IPS-18a (cell line): ENCODE data around the gene HSDL2.

Source experiments
- H3K27ac ChIP-seq: one replicate; pipeline ENCODE4 v1.5.1; 2013; ENCODE audit warnings: low read length
- H3K27me3 ChIP-seq: one replicate; pipeline ENCODE4 v1.6.1; 2013; ENCODE audit warnings: mild to moderate bottlenecking, low read length; ENCODE audit not compliant: control insufficient read depth, insufficient read depth
- H3K36me3 ChIP-seq: one replicate; pipeline ENCODE4 v1.6.1; 2013; ENCODE audit warnings: low read depth, low read length; ENCODE audit not compliant: control insufficient read depth
- H3K4me1 ChIP-seq: one replicate; pipeline ENCODE4 v1.6.1; 2013; ENCODE audit warnings: low read depth, low read length; ENCODE audit not compliant: control insufficient read depth
- H3K4me3 ChIP-seq: one replicate; pipeline ENCODE4 v1.5.1; 2013; ENCODE audit warnings: low read length
- H3K9ac ChIP-seq: one replicate; pipeline ENCODE4 v1.6.1; 2013; ENCODE audit warnings: mild to moderate bottlenecking, low read length, moderate library complexity
- H3K9me3 ChIP-seq: one replicate; pipeline ENCODE4 v1.6.1; 2013; ENCODE audit warnings: low read depth, low read length; ENCODE audit not compliant: control insufficient read depth

HSDL2 gene

DNA sequence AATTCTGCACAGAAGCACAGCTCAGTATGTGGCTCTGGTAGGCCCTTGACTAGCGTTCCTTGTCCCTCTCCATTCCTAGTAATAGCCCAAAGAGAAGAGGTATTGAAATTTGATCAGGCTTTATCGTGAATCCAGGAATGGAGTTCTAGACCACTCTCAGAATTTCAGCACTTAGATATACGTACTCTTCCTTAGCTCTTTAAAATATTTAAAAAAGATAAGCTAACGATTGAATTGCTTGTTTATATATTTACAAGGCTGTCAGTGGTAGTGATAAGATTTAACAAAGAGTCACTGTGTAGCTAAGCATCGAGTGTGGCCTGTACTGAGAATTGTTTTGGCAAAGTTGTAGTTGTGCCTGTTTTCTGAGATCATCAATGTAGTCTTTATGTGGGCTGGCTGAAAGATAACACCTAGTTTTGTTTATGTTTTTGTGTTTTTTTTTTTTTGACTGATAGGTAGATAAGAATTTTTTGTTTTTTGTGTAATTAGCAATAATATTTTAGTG, 109.2 kb downstream of the HSDL2 start:
- Histone ChIP-seq H3K27ac (no peak overlapping the region), H3K9ac (no peak overlapping the region), H3K9me3 (peaks cover 7% of the 10 kb centered on the region), H3K36me3 (peaks cover 16% of the 10 kb centered on the region), H3K27me3 (no peaks in the 10 kb centered on the region), H3K4me3 (peak overlapping the region; percentile 94), H3K4me1 (peaks cover 33% of the 10 kb centered on the region)

DNA sequence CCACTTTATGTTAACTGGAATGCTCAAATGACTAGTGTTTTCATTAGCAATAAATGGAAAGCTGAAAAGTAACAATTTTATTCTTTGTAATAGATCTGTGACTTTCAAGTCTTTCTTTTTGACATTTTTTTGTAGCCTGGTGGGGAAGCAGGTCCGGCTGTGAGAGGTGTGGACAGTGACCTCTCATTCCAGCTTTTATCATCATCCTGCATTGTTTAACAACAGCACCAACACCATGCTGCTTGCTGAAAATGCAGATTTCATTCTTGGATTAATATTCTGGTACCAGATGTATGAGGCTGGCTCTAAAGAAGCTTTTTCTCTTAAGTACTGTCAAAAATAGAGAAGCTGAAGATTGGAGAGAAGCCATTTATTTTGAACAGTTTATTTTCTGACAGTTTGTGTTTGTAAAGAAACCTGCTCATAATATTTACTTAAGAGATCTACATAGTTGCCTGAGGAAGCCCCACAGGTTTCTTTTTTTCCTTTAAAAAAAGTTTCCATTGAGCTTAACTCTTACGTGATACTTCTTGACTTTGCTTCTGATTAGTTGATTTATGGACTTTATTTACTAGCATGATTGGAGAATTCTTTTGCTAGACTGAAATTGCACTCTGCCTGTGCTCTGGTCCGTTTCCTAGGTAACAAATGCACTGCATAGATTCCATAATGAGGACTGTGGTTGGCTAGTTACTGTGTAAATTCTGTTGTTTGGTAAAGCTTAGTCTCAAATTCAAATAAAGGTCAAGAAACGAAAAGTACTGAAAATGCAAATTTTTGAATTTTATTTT, 110.2 kb downstream of the HSDL2 start:
- no peak overlapping the region for H3K9ac ChIP-seq
- H3K4me3 ChIP-seq, result peak overlapping the region; percentile 24
- peaks cover 16% of the 10 kb centered on the region for H3K36me3 ChIP-seq
- peaks cover 12% of the 10 kb centered on the region for H3K9me3 ChIP-seq
- no peaks in the 10 kb centered on the region for H3K27me3 ChIP-seq
- no peak overlapping the region for H3K27ac ChIP-seq
- peaks cover 33% of the 10 kb centered on the region for H3K4me1 ChIP-seq

DNA sequence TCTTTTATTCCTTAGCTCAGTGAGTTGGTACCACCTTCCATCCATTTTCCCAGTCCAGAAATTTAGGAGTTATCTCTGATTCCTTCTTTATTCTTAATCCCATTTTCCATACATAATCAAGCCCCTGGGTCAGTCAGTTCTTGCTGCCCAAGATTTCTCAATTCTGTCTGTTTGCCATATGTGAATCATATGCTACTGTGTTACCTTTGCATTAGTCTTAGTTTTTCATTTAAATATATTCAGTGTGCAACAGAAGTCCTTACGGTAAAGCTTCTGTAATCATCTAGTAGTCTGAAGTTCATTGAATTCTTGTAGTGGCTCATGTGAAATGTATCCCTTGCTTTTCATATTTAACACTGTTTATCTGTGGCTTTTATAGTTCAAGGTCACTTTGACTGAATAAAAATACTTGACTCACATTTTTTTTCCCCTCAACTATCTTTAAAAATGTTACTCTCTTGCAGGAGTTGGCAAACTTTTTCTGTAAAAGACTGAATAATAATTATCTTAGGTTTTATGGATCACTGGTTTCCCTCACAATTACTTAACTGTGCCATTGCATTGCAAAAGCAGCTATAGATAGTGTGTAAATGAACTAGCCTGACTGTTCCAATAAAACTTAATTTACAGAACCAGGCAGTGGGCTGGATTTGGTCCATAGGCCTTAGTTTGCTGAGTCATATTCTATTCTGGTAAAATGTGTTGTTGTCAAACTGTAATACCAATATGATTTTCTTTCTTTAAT, 113.7 kb downstream of the HSDL2 start:
- peaks cover 37% of the 10 kb centered on the region for H3K4me1 ChIP-seq
- no peak overlapping the region for H3K27ac ChIP-seq
- H3K36me3 ChIP-seq, result peaks cover 16% of the 10 kb centered on the region

GRCh38 chr9:112494153-112494552, 114.2 kb downstream of the HSDL2 start:
- no peak overlapping the region for H3K9ac ChIP-seq
- H3K4me3 ChIP-seq, result no peak overlapping the region
- no peak overlapping the region for H3K27ac ChIP-seq
- H3K4me1 ChIP-seq, result peaks cover 31% of the 10 kb centered on the region
- H3K27me3 ChIP-seq, result no peaks in the 10 kb centered on the region
- peaks cover 16% of the 10 kb centered on the region for H3K36me3 ChIP-seq
- H3K9me3 ChIP-seq, result peaks cover 12% of the 10 kb centered on the region

More for the DNA sequence above, 113.7 kb downstream of the HSDL2 start:
- H3K9ac ChIP-seq, result no peak overlapping the region
- H3K9me3 ChIP-seq, result peaks cover 12% of the 10 kb centered on the region
- H3K27me3 ChIP-seq, result no peaks in the 10 kb centered on the region
- H3K4me3 ChIP-seq, result no peak overlapping the region

DNA sequence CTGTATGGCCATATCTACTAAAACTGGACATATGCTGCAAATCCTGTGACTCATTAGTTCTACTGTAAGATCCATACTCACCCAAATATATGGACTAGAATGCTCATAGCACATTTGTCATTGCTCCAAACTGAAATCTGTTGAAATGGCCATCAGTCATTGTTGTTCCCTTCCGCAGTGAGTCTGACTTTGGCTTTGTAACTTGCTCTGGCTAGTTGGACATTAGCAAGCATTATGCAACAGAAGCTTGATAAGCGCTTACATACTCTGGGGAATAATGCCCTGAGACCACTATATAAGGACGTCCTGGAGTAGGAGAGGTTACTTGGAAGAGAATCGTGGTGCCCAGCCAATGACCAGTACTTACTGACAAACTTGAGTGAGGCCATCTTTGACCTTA, 115.7 kb downstream of the HSDL2 start:
- Histone ChIP-seq H3K4me3 (no peak overlapping the region), H3K27ac (no peak overlapping the region), H3K4me1 (peaks cover 16% of the 10 kb centered on the region), H3K9ac (no peak overlapping the region), H3K9me3 (peaks cover 12% of the 10 kb centered on the region), H3K27me3 (no peaks in the 10 kb centered on the region), H3K36me3 (peaks cover 16% of the 10 kb centered on the region)

GRCh38 chr9:112496074-112496722, 116.3 kb downstream of the HSDL2 start:
- Histone ChIP-seq H3K4me1 (peaks cover 13% of the 10 kb centered on the region), H3K27me3 (no peaks in the 10 kb centered on the region), H3K9ac (peak overlapping the region; percentile 7), H3K9me3 (peaks cover 12% of the 10 kb centered on the region), H3K4me3 (no peak overlapping the region), H3K36me3 (peaks cover 16% of the 10 kb centered on the region), H3K27ac (no peak overlapping the region)

- Histone ChIP-seq H3K4me3 (no peak overlapping the region), H3K9me3 (no peaks in the 10 kb centered on the region), H3K9ac (no peak overlapping the region), H3K27ac (no peak overlapping the region), H3K27me3 (no peaks in the 10 kb centered on the region), H3K4me1 (peaks cover 11% of the 10 kb centered on the region), H3K36me3 (no peaks in the 10 kb centered on the region)
These were observed 120.9 kb downstream of the HSDL2 start for GRCh38 chr9:112500842-112501241.

GRCh38 chr9:112501287-112501686, 121.4 kb downstream of the HSDL2 start:
- H3K27ac ChIP-seq, result no peak overlapping the region
- H3K9ac ChIP-seq, result no peak overlapping the region
- H3K36me3 ChIP-seq, result no peaks in the 10 kb centered on the region
- no peaks in the 10 kb centered on the region for H3K9me3 ChIP-seq
- no peaks in the 10 kb centered on the region for H3K27me3 ChIP-seq
- no peak overlapping the region for H3K4me3 ChIP-seq
- peaks cover 9% of the 10 kb centered on the region for H3K4me1 ChIP-seq

DNA sequence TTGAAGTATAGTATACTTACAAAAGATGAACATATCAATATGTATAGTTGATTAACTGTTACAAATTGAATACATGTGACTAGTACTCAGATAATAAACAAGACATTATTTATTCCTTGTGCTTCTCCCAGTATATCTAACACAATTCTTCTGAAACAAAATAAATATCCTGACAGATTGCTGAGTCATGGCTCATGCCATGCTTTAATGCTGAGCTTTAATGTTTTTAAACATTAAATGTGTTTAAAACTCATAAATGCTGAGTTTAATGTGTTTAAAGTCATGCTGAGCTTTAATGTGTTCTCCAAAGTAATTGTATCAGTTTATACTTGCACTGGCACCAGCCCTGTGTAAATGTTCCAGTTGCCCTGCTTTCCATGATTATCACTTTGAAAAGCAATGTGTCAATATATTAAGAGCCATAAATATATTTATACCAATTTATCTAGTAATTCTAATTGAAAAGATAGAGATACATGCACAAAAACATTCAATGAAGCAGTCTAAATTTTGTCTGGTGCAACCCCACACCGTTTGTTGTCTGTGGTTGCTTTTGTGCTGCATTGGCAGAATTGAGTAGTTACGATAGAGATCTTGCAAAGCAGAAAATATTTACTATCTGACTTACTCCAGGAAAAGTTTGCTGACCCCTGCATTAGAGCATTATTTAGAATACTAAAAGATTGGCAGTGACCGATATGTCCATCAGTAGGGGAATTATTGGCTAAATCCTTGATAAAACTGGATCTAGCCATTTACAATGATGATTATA, 122.5 kb downstream of the HSDL2 start:
- H3K27me3 ChIP-seq, result no peaks in the 10 kb centered on the region
- H3K4me1 ChIP-seq, result peaks cover 5% of the 10 kb centered on the region
- H3K27ac ChIP-seq, result no peak overlapping the region
- H3K9ac ChIP-seq, result no peak overlapping the region
- no peaks in the 10 kb centered on the region for H3K36me3 ChIP-seq
- no peaks in the 10 kb centered on the region for H3K9me3 ChIP-seq
- no peak overlapping the region for H3K4me3 ChIP-seq

DNA sequence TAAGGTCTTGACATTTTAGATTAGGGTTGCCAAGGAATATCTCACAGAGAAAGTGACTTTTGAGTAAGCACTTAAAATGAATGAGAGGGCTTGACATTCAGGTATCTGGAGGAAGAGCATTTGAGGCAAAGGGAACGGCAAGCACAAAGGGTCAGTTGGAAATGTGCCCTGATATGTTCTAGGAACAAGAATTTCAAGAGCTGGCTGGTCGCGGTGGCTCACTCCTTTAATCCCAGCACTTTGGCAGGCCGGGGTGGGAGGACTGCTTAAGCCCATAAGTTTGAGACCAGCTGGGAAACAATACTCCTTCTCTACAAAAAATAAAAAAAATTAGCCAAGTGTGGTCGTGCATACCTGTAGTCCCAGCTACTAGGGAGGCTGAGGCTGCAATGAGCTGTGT, 123.3 kb downstream of the HSDL2 start:
- H3K27me3 ChIP-seq, result no peaks in the 10 kb centered on the region
- peaks cover 5% of the 10 kb centered on the region for H3K4me1 ChIP-seq
- H3K4me3 ChIP-seq, result no peak overlapping the region
- H3K27ac ChIP-seq, result no peak overlapping the region
- no peaks in the 10 kb centered on the region for H3K9me3 ChIP-seq
- no peaks in the 10 kb centered on the region for H3K36me3 ChIP-seq
- no peak overlapping the region for H3K9ac ChIP-seq

GRCh38 chr9:112505086-112505485, 125.2 kb downstream of the HSDL2 start:
- H3K4me1 ChIP-seq, result peaks cover 13% of the 10 kb centered on the region
- no peaks in the 10 kb centered on the region for H3K36me3 ChIP-seq
- H3K27ac ChIP-seq, result no peak overlapping the region
- no peak overlapping the region for H3K9ac ChIP-seq
- H3K9me3 ChIP-seq, result no peaks in the 10 kb centered on the region
- no peaks in the 10 kb centered on the region for H3K27me3 ChIP-seq
- H3K4me3 ChIP-seq, result no peak overlapping the region
